ENCODE measurements around the gene ACOT9.

DNA sequence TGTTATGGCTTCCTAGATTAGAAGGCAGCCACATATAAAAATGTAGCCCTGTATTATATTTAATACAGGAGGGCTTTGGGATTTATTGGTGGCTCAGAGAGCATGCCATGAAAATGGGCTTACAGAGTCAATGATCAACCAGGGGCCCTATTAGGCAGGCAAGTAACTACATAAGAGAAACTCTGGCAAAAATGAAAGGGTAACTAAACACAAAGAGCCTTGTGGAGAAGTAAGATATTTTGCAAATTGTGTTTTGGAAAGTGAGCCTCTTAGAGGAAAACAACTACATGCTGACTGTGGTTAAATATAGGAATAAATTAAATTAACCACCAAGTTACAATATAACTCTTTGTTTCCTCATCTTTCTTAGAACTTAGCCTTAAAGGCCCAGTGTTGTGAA lies 45.4 kb upstream of the ACOT9 start:
- TF ChIP-seq, protein P1, sequence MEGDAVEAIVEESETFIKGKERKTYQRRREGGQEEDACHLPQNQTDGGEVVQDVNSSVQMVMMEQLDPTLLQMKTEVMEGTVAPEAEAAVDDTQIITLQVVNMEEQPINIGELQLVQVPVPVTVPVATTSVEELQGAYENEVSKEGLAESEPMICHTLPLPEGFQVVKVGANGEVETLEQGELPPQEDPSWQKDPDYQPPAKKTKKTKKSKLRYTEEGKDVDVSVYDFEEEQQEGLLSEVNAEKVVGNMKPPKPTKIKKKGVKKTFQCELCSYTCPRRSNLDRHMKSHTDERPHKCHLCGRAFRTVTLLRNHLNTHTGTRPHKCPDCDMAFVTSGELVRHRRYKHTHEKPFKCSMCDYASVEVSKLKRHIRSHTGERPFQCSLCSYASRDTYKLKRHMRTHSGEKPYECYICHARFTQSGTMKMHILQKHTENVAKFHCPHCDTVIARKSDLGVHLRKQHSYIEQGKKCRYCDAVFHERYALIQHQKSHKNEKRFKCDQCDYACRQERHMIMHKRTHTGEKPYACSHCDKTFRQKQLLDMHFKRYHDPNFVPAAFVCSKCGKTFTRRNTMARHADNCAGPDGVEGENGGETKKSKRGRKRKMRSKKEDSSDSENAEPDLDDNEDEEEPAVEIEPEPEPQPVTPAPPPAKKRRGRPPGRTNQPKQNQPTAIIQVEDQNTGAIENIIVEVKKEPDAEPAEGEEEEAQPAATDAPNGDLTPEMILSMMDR (IDR thresholded peaks at IDR 0.05 in 4 of 5, conservative IDR thresholded peaks at IDR 0.05 in 1 of 5), result no peak
- no peak for TF ChIP-seq POLR2A (IDR thresholded peaks at IDR 0.05)
